MM.1S (cell line): ENCODE measurements around the gene COG5.

Experiments
- DNase-seq: peaks from one replicate; pipeline ENCODE4 v3.0.0-alpha.2; 2015
- H2AFZ ChIP-seq: fragments of 300-600 bp; sonication (generic); 2 replicates; pipeline ENCODE4 v1.6.0; 2016; ENCODE audit warnings: antibody characterized with exemption, low read length
- H3F3A ChIP-seq: fragments of 300-600 bp; sonication (generic); 2 replicates; pipeline ENCODE4 v1.6.1; 2016; ENCODE audit warnings: mild to moderate bottlenecking, antibody characterized with exemption, low read length, moderate library complexity, mixed read lengths; ENCODE audit not compliant: insufficient read depth
- H3K27ac ChIP-seq: fragments of 300-600 bp; sonication (generic); 2 replicates; pipeline ENCODE4 v1.5.1; 2016; ENCODE audit warnings: mild to moderate bottlenecking, low read length
- H3K27me3 ChIP-seq: fragments of 300-600 bp; sonication (generic); replicated peaks from 2 replicates; pipeline ENCODE4 v1.6.0; 2016; ENCODE audit warnings: low read length; ENCODE audit not compliant: insufficient read depth
- H3K36me3 ChIP-seq: fragments of 300-600 bp; sonication (generic); replicated peaks from 2 replicates; pipeline ENCODE4 v1.6.1; 2016; ENCODE audit warnings: mild to moderate bottlenecking, low read length, mixed read lengths; ENCODE audit not compliant: insufficient read depth
- H3K4me1 ChIP-seq: fragments of 300-600 bp; sonication (generic); 2 replicates; pipeline ENCODE4 v1.6.1; 2016; ENCODE audit warnings: low read length, mixed read lengths
- H3K4me2 ChIP-seq: fragments of 300-600 bp; sonication (generic); 2 replicates; pipeline ENCODE4 v1.6.0; 2016; ENCODE audit warnings: low read depth, low read length
- H3K4me3 ChIP-seq: fragments of 300-600 bp; sonication (generic); 2 replicates; pipeline ENCODE4 v1.5.1; 2016; ENCODE audit warnings: low read length, mixed read lengths
- H3K79me2 ChIP-seq: fragments of 300-600 bp; sonication (generic); 2 replicates; pipeline ENCODE4 v1.6.1; 2016; ENCODE audit warnings: mixed run types, low read length, mixed read lengths
- H3K9ac ChIP-seq: fragments of 300-600 bp; sonication (generic); 2 replicates; pipeline ENCODE4 v1.6.1; 2016; ENCODE audit warnings: low read length, mixed read lengths
- H3K9me2 ChIP-seq: fragments of 300-600 bp; sonication (generic); replicated peaks from 2 replicates; pipeline ENCODE4 v1.6.1; 2016; ENCODE audit warnings: mild to moderate bottlenecking, low read length, mixed read lengths; ENCODE audit not compliant: insufficient read depth
- H3K9me3 ChIP-seq: fragments of 300-600 bp; sonication (generic); replicated peaks from 2 replicates; pipeline ENCODE4 v1.6.1; 2016; ENCODE audit warnings: mild to moderate bottlenecking, low read length, mixed read lengths; ENCODE audit not compliant: insufficient read depth
- H4K20me1 ChIP-seq: fragments of 300-600 bp; sonication (generic); 2 replicates; pipeline ENCODE4 v1.6.1; 2016; ENCODE audit warnings: mild to moderate bottlenecking, low read length, moderate library complexity, mixed read lengths; ENCODE audit not compliant: insufficient read depth
- EZH2 ChIP-seq: fragments of 300-600 bp; sonication (generic); optimal IDR thresholded peaks from 2 replicates; pipeline ENCODE3; 2017; ENCODE audit warnings: low read depth, mild to moderate bottlenecking, antibody characterized with exemption, low read length, mixed read lengths
- EZH2phosphoT487 ChIP-seq: fragments of 300-600 bp; sonication (generic); IDR thresholded peaks from 2 replicates; pipeline ENCODE4 v1.6.1; 2018; ENCODE audit warnings: antibody characterized with exemption, low read length
- TF ChIP-seq, protein P1 (sequence below): fragments of 300-600 bp; sonication (generic); IDR thresholded peaks from 2 replicates; pipeline ENCODE4 v1.5.1; 2016; ENCODE audit warnings: antibody characterized with exemption, low read length, mixed read lengths

COG5 gene

DNA sequence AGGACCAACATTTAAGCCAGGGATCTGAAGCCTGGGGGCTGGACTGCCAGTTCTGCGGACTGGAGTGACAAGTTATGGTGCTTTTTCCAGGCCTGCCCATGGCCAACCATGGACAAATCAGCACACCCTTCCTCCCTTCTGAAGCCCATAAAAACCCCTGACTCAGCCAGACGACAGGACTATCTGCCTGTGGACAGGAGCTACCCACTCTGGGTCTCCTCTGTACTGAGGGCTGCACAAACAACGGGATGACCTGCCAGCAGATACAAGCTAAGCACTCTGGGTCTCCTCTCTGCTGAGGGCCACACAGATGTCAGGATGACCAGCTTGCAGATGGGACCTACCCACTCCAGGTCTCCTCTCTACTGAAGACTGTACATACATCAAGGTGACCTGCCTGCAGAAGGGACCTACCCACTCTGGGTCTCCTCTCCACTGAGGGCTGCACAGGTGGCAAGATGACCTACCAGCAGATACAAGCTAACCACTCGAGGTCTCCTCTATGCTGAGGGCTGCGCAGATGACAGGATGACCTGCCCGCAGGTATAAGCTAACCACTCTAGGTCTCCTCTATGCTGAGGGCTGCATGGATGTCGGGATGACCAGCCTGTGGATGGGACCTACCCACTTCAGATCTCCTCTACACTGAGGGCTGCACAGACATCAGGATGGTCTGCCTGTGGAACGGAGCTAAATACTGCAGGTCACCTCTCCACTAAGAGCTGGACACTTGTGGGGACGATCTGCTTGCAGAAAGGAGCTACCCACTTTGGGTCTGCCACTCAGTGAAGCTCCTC, 204.0 kb downstream of the COG5 start:
- H4K20me1 ChIP-seq = no peaks in the 10 kb centered on the region
- H3K9me2 ChIP-seq = no peaks in the 10 kb centered on the region
- TF ChIP-seq, protein P1, sequence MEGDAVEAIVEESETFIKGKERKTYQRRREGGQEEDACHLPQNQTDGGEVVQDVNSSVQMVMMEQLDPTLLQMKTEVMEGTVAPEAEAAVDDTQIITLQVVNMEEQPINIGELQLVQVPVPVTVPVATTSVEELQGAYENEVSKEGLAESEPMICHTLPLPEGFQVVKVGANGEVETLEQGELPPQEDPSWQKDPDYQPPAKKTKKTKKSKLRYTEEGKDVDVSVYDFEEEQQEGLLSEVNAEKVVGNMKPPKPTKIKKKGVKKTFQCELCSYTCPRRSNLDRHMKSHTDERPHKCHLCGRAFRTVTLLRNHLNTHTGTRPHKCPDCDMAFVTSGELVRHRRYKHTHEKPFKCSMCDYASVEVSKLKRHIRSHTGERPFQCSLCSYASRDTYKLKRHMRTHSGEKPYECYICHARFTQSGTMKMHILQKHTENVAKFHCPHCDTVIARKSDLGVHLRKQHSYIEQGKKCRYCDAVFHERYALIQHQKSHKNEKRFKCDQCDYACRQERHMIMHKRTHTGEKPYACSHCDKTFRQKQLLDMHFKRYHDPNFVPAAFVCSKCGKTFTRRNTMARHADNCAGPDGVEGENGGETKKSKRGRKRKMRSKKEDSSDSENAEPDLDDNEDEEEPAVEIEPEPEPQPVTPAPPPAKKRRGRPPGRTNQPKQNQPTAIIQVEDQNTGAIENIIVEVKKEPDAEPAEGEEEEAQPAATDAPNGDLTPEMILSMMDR = no peak
- TF ChIP-seq EZH2 (no peak), EZH2phosphoT487 (no peak)
- H3K79me2 ChIP-seq = no peaks in the 10 kb centered on the region
- no peaks in the 10 kb centered on the region for H3K36me3 ChIP-seq
- no peak for DNase-seq
- no peak overlapping the region for H3K27ac ChIP-seq
- H3K4me2 ChIP-seq = no peak overlapping the region
- H3K27me3 ChIP-seq = no peaks in the 10 kb centered on the region
- H3F3A ChIP-seq = no peaks in the 10 kb centered on the region
- H2AFZ ChIP-seq = no peak overlapping the region
- no peak overlapping the region for H3K9ac ChIP-seq
- H3K4me1 ChIP-seq = no peaks in the 10 kb centered on the region
- no peaks in the 10 kb centered on the region for H3K9me3 ChIP-seq
- no peak overlapping the region for H3K4me3 ChIP-seq

DNA sequence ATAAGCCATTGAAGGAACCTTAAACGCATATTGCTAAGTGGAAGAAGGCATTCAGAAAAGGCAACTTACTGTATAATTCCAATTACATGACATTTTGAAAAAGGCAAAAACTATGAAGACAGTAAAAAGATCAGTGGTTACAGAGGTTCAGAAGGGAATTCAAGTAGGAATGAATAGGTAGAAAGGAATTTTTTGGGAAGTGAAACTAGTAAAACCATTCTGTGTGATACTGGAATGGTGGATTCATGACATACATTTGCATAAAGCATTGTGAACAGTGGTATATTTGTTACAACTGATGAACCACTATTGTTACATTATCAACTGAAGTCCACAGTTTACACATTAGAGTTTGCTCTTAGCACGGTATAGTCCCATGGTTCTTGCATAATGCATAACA, 208.1 kb downstream of the COG5 start:
- H3K79me2 ChIP-seq = no peaks in the 10 kb centered on the region
- H3K36me3 ChIP-seq = no peaks in the 10 kb centered on the region
- H3K4me3 ChIP-seq = no peak overlapping the region
- H4K20me1 ChIP-seq = no peaks in the 10 kb centered on the region
- no peak for TF ChIP-seq EZH2
- no peak for TF ChIP-seq EZH2phosphoT487
- TF ChIP-seq, protein P1 = no peak
- H3K4me2 ChIP-seq = no peak overlapping the region
- H3F3A ChIP-seq = no peaks in the 10 kb centered on the region
- no peaks in the 10 kb centered on the region for H3K27me3 ChIP-seq
- H3K9me3 ChIP-seq = no peaks in the 10 kb centered on the region
- H3K9ac ChIP-seq = no peak overlapping the region
- no peak overlapping the region for H2AFZ ChIP-seq
- H3K4me1 ChIP-seq = no peaks in the 10 kb centered on the region
- H3K27ac ChIP-seq = no peak overlapping the region
- no peaks in the 10 kb centered on the region for H3K9me2 ChIP-seq
- no peak for DNase-seq

DNA sequence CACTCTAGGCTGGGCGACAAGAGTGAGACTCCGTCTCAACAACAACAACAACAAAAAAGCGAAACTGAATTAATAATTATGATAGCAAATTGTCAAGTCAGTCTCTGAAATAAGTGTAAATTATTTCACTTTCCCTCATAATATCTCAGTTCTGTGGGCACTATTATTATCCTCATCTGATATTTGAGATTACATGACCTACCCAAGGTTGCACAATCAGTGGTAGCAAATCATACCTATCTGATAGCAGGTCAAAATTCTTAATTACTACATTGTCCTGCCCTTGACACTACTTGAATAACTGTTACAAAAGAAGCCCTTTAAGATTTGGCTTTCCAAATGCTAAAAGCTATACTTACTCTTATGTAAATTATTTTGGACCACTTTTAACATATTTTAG, 209.1 kb downstream of the COG5 start:
- H3K27me3 ChIP-seq = no peaks in the 10 kb centered on the region
- no peak for DNase-seq
- H3F3A ChIP-seq = no peaks in the 10 kb centered on the region
- H3K79me2 ChIP-seq = no peaks in the 10 kb centered on the region
- no peak overlapping the region for H3K4me3 ChIP-seq
- H3K36me3 ChIP-seq = no peaks in the 10 kb centered on the region
- H3K27ac ChIP-seq = no peak overlapping the region
- TF ChIP-seq, protein P1 = no peak
- TF ChIP-seq EZH2phosphoT487 (no peak), EZH2 (no peak)
- no peaks in the 10 kb centered on the region for H3K9me2 ChIP-seq
- H4K20me1 ChIP-seq = no peaks in the 10 kb centered on the region
- no peak overlapping the region for H3K9ac ChIP-seq
- no peak overlapping the region for H2AFZ ChIP-seq
- H3K9me3 ChIP-seq = no peaks in the 10 kb centered on the region
- H3K4me1 ChIP-seq = no peaks in the 10 kb centered on the region
- H3K4me2 ChIP-seq = no peak overlapping the region
